NCI-H146 (cell line): ENCODE results near the gene SLC4A11.
"Not testable (repeated sequence)": the region's sequence is repeated elsewhere in the genome, so short reads cannot be mapped to it uniquely, and the experiment has no call there.

Experiments
- DNase-seq: peaks from one replicate; lab custom pipeline; 2025; lab: John Stamatoyannopoulos, UW

Gene SLC4A11

DNA sequence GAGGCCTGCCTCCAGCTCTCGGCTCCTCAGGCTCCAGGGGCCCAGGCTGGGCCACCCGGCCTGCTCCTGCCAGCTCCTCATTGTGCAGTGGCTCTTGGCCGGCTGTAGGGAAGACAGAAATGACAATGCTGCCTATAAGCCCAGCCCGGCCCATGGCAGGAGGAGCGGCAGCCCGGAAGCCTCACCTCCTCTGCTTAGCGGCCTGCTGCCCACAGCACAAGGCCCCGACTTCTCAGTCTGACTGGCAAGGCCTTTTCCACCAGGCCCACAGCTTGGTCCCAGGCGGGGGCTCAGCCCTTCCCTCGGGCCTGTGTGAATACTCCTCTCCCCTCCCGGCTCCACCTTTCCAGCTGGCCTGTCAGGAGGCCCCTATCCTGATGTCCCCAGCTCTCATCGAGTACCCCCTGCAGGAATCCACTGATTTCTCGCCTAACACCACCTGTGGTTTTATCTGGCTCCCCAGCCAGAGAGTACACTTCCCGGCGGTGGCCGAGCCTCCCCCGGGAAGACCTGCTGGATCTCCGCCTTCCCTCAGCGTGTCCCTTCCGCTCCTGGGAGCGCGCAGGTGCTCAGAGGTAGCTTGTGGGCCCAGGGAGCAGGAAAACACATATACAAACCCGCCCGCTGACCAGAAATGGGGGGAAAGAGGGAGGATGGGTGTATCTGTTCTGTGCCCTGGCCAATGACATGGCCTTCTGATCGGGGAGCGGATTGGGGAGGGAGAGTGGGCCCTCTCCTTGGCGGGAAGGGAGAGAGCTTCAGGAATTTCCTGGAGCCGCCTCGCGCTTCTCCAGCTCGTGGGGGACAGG, 35.5 kb downstream of the SLC4A11 start:
- DNase-seq, result peak; percentile 92

DNA sequence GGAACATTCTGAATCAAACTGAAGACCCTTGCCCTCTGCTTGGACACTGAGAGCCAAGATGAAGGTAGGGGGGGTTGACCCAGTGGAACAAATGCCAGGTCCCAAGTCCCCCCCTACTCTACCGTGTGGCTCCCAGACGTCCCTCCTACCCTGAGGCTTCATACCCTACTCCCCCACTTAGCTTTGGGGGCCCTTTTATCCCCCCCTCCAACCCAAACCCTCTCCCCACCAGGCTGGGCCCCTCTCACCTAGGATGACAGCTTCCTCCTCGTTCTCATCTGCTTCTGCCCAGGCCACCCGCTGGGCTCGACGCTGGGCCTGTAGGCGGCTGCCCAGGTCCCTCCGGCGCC, 36.0 kb downstream of the SLC4A11 start:
- DNase-seq, result no peak

DNA sequence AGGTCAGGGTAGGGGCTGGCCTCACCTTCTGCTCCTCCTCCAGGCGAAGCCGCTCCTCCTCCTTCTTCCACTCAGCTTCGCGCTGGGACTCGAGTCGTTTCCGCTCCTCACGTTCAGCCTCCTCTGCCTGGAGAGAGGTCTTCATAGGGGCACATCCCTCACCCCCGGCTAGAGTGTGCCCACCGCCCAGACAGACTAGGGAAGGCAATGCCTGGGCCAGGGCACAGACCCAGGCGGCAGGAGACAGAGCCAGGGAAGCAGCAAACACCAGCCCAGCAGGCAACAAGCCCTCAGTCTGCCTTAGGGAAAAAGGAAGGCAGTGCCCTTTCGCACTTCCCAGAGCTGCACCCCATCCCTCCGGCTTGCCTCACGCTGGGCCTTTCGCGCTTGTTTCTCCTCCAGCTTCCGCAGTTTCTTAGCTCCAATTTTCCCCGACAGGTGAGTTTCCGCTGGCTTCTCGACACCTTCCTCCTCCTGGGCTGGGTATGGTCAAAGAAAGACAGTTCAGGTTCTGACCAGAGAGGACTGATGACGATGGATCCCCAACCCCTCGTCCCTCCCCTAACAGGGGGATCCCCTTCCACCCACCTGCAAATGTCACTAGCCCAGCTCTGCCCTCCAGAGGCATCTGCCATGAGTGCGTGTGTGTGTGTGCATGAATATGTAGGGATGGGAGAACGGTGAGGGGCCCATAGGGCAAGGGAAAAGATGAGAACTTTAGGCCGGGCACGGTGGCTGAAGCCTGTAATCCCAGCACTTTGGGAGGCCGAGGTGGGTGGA, 38.8 kb downstream of the SLC4A11 start:
- DNase-seq, result no peak

DNA sequence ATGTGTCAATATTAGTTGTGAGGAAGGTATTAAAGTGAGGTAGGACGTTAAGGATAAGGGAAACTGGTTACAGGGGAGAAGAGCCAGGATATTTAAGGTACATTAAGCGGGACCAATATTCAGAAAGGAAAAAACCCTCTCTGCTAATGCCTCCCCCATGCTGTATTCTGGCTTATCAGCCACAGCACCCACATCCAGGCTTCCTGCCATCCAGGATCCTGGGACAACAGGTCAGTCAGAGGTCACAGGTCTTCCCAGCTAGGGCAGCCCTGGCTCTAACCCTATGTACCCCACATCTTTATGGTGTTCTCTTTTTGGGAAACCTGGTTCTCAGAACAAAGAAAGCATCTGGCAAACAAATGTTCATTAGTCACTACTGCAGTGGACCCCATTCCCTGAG, 39.8 kb downstream of the SLC4A11 start:
- DNase-seq, result no peak

DNA sequence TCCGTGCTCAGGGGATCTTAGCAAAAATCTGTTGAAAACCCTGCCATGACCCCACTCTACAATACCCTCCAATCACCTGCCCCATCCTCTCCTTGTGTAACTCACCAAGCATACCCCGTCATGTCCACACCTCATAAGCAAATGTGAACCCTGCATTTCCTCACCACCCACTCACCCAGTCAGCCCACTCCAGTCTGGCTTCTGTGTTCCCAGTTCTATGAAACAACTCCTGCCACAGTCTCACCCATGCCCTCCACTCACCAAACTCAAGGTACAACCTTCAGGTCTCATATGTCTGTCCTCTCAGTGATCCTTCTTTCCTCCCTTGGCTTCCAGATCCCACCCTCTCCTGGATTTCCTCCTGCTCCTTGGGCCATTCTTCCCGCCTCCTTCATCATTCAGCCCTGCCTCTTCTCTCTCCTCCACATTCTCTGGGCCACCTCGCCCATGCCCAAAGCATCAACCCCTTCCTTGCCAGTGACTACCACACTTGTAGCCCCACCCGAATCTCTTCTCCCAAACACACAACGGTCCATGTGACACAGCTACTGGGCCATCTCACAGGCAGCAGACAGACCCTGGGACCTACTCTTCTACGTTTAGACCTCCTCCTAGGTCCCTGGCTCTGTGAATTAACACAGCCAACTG, 43.3 kb downstream of the SLC4A11 start:
- DNase-seq, result no peak

DNA sequence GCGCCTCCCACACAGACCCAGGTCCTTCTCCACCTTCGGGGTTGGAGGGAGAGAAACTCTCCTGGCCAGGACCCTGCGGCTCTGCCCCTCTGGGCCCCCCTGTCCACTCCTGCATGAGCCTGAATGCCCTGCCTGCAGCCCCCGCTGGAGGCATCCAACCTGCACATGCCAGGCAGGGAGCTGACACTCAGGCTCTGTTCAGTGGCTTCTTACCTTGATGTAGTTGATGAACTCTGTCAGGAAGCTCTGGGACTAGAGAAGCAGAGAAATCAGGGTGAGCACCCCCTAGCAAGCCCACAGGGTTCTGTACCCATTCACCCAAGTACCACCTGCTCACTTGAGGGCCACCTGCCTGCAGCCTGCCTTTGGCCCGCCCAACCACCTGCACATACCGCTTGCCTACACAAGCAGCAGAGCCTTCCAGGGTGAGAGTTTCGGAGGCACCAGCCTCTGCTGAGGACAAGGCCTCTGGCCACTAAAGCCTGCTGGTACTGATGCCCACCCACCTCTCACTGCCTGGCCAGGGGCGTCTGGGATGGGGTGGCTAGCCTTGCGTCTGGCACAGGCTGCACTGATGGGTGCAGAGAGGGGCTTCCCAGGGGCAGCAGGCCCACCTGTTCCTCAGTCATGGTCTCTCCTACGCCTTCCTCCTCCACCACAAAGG, 44.2 kb downstream of the SLC4A11 start:
- no peak for DNase-seq

DNA sequence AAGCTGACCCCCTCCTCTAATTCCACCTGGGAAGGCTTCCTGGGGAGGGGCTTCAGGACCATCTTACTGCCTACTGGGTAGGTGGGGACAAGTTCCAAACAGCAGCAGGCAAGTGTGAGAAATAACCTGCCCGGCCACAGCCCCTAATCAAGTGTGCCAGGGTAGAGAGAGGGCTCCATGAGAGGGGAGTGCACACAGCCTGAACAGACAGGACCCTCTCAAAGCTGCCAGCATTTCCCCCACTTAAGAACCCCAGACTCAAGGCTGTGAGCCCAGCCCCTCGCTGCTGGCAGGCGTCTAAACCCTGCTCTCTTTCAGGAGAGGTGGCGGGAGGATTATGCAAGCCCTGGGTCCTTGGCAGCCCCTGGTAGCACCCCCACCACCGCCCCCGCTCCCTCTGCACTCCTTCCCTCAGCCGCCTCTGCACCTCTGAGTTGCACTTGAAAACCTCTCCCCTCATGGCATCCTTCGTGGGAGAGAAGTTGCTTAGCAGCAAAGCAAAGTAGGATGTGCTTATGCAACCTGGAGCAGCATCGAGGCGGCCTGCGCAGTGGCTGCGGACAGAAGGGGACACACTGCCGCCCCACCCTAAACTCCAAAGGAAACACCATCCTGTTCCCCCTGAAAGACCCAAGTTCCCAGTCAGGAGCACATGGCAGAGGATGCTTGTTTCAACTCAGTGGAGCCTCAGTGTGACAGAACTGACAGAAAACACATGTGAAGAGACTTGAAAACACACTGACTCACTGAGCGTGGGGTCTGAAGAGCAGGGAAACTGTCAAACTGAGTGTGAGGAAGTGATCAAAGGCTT, 45.0 kb downstream of the SLC4A11 start:
- DNase-seq, result no peak

DNA sequence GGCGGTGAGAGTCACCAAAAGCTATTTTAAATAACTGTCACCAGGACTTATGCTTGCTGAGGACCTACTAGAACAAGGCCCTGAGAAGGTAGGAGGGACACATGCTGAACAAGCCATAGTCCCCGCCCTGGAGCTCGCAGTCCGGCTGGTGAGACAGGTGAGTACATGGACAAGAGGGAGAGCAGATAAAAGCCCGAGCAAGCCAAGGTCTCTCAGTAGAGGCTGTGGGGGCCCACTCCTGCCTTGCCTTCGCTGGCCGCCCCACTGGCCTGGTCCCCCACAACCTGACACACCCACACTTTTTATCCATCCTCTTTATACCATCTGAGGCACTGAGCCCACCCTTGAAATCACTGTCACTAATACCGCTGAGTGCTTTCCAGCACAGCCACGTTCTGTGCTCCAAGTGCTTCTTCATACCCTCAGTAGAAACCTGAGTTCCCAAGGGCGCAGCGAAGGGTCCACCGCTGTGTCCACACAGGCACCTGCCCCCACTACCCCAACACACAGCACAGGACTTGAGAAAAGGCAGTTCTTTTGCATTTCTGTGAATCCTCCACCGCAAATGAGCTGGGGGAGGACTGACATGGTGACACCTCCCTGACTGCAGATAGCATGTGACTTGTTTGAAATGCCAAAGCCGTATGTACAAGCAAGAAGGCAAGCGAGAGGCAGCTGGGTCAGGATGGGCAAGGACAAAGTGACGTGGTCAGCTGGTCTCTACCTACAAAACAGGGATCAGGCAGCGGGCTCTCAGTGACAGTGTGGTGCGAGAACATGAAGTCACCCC, 46.6 kb downstream of the SLC4A11 start:
- no peak for DNase-seq

DNA sequence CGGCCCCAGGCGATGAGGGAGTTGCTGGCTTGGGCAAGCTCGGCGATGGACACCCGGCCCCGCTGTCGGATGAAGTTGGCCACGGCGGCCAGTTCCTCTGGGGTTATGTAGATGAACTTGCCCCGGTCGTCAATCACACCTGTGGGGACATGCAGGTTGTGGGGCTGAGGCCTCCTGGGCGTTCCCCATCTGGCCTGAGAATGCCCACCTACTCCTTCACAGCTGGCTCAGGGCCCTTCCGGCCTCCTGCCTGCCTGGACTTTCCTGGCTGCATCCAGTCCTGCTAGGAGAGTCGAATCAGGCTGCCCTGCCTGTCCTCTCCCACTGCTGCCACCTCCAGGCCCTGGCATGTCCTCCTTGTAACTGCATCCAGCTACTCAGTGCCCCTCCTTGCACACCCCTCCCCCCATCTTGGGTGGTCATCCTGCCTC, 48.3 kb downstream of the SLC4A11 start:
- no peak for DNase-seq

DNA sequence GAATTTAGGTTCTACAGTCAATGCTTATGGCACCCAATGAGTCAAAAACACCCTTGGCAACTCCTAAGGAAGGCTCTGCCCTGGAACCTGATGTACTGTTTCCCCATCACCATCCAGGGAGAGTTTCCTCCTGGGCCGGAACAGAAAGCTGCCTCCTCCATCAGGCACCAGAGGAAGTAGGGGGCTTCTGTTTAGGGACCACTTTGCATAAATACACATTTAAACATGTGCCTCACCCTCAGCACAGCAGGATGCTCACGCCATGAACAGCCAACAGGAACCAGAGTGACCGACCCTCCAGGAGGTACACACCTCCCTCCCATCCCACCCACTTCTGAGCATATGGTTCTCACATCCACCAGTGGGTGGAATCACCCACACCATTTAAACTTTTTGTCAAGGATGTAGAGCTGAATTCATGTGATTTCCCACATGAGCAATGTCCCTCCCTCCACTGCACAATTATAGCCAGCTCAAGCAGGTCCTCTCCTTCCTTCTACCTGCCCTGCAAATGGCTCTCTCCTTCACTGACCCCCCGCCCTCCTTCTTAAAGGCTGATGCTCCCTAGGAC, 49.3 kb downstream of the SLC4A11 start:
- no peak for DNase-seq

DNA sequence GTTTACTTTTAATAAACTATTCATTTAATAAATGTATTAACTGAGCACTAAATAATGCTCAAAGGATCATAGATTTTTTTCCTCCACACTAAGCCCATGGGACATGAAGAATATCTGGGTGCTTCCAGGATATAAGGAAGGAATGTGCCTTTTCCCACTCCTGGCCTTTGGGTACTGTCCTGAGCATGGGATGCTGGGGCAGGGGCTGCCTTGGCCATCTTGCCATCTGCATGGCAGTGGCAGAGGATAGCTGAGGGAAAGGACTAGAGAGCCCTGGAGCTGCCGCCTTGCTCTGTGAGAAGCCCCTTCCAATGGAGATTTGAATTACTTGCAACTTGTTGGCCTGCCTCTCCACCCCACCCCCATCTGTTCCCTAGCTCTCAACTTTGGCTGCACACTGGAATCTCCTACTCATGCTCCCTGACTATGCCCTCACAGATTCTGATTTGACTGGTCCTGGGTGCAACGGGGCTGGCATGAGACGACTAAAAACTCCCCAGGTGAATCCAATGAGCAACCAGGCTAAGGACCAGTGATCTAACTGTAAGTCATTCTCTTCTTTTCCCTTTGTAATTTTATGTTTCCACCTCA, 50.1 kb downstream of the SLC4A11 start:
- no peak for DNase-seq

DNA sequence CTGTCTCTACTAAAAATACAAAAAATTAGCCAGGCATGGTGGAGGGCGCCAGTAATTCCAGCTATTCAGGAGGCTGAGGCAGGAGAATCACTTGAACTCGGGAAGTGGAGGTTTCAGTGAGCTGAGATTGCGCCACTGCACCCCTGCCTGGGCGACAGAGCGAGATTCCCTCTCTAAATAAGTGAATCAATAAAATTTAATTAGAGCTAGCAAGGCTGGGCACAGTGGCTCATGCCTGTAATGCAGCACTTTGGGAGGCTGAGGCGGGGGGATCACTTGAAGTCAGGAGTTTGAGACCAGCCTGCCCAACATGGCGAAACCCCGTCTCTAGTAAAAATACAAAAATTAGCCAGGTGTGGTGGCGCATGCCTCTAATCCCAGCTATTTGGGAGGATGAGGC, 51.1 kb downstream of the SLC4A11 start:
- DNase-seq, result not testable (repeated sequence)

DNA sequence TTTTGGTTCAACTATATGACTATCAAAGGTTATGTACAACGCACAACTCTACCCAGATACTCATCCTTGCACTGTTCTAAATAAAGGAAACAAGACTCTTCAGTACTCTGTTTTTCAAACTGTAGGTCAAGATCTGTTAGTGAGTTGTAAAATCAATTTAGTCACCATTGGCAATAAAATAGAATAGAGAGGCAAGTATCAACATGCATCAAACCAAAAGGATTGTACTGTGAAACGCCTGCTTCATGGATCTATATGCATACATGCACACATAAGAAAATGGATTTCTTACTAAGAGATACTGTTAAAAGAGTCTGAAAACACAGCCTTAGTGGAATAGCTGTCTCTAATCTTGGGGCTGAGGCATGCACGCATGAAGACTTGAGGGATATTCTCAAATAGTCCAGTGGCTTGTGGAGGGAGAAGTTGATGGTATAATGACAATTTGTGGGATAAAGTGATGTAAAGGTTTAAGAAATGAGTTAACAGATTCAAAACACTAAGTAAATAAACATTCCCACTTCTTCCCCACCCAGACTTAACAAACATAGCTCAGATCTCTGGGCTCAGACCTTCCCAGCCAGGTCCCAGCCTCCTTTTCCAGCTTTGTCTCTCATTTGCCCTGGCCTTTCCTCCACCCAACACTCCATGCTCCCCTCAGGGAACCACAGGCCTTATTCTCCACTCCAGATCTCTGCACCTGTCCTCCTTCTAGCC, 54.9 kb downstream of the SLC4A11 start:
- DNase-seq, result no peak

DNA sequence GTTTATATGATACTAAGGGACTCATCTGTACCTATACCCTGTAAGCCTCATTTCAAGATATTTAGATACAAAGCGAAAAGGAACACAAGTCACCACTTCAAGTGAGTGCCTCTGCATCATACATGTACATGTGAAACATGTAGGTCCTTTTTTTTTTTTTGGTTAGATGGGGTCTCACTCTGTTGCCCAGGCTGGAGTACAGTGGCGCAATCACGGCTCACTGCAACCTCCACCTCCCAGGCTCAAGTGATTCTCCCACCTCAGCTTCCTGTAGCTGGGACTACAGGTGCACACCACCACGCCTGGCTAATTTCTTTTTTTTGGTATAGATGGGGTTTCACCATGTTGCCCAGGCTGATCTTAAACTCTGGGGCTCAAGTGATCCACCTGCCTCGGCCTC, 56.6 kb downstream of the SLC4A11 start:
- not testable (repeated sequence) for DNase-seq

DNA sequence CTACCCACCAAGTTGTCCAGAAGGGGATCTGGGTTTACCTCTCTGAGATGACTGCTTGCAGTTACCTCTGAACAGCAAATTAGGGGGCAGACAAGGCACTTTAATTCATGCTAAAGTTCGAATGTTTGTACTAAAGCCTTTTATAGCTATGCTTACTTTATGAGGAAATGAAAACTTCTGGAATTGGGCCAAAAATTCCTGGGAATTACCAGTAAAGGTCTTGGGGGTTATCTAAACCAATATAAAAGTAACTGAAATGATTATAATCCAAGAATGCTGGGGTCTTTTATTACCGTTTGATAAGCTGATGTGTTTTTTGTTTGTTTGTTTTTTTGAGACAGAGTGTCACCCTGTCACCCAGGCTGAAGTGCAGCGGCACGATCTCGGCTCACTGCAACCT, 57.7 kb downstream of the SLC4A11 start:
- no peak for DNase-seq

DNA sequence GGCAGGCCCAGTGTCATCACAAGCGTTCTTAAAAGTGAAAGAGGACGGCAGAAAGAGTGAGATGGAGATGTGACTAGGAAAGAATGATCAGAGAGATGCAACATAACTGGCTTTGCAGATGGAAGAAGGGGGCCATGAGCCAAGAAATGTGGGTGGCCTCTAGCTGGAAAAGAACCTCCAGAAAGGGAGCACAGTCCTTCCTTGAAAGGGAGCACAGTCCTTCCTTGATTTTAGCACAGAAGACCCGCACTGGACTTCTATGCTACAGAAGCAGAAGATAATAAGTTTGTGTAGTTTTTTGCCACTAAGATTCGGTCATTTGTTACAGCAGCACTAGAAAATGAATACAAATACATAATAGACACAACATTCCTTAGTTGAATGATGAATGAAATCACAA, 58.7 kb downstream of the SLC4A11 start:
- no peak for DNase-seq

DNA sequence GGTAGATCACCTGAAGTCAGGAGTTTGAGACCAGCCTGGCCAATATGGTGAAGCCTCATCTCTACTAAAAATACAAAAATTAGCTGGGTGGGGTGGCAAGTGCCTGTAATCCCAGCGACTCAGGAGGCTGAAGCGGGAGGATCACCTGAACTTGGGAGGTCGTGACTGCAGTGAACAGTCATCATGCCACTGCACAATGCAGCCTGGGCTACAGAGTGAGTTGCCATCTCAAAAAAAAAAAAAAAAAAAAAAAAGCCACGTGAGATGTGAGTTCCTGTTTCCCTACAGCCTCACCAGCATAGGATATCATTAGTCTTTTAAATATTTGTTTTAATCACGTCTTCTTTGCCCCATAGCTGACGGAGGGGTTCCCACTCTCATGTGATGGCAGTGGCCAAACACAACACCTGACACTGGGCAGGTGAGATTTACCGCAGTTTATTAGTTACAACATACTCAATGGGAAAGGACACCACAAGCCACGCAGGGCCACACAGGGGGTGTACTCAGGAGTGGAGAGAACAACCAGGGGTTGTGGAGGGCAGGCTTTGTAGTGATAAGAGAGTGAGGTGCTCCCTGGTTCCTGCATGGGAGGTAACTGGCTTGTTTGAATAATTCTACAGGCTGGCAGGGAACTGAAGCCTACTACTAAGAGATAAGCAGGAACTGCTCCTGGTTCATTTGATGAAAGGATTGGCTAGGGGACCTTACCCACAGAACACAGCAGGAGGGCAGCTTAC, 61.1 kb downstream of the SLC4A11 start:
- DNase-seq, result no peak
